ENCODE data around the gene MAML2.

The MAML2 gene

GRCh38 chr11:96092511-96092910, 250.5 kb downstream of the MAML2 start:
- FAIRE-seq, result no peak

DNA sequence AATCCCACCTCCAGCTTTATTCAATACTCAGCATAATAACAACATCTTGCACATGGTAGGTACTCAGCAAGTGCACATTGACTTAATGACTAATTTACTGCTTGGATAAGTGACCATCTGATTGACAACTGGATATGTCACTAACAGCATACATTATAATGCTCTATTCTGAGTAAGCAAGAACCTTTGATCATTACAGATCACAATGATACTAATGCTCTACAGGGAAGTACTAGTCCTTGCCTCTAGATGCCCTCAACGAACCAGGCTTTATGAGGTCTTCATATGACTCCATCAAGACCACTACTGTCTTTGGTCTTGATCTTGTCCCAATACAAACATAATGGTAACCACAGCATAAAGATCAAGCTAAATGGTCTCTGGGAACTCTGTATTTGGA, 251.5 kb downstream of the MAML2 start:
- no peak for FAIRE-seq

GRCh38 chr11:96090711-96091110, 252.3 kb downstream of the MAML2 start:
- no peak for FAIRE-seq

DNA sequence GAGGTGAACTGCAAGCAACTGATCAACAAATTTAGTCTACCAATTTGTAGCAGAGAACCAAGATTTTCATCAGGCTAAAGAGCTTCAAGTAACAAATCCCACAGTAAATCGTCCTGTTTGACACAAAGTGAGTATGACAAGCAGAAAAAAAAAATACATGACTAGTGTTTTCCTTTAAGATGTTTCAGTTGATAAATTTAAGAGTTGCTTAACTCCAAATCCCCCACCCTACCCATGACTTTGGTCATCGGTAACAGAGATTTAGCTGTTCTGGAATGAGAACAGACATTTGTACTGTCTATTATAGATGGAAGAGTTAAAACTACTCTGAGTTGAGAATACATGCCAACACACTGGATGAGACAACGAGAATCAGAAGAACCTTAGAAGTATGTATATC, 254.1 kb downstream of the MAML2 start:
- no peak for FAIRE-seq

- no peak for FAIRE-seq
Observed at GRCh38 chr11:96086111-96086510, 256.9 kb downstream of the MAML2 start.

DNA sequence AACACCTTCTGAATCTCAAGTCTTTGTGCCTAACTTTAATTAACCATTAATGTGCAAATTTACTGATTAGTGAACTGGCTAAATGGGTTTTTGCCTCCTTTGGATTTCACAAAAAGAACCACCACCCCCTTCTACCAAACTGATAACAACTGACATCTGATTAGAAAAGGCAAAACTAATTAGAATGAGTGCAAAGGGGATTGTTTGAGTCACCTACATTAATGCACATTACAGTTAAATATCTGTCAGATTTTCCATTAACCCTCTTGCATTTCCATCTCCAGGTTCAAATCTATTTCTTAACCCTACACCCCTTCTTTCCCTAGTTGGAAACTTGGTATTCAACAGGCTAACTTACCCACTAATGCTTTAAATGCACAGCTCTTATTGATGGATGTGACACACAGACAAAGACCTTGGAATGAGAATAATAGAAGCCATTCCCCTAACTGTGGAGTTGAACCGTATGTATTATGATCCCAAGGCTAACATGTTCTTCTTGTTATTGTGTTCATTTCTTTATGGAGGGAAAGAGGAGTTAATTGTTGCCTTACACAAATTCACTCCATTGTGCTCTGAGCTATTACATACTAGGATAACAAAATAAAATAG, 257.6 kb downstream of the MAML2 start:
- FAIRE-seq, result no peak

GRCh38 chr11:96084610-96085318, 258.2 kb downstream of the MAML2 start:
- FAIRE-seq, result no peak

- no peak for FAIRE-seq
Observed at GRCh38 chr11:96082936-96083335, 260.1 kb downstream of the MAML2 start.

GRCh38 chr11:96082002-96082899, 260.7 kb downstream of the MAML2 start:
- FAIRE-seq, result no peak

GRCh38 chr11:96081561-96081960, 261.4 kb downstream of the MAML2 start:
- no peak for FAIRE-seq

- no peak for FAIRE-seq
Observed at GRCh38 chr11:96079691-96080090, 263.3 kb downstream of the MAML2 start.

DNA sequence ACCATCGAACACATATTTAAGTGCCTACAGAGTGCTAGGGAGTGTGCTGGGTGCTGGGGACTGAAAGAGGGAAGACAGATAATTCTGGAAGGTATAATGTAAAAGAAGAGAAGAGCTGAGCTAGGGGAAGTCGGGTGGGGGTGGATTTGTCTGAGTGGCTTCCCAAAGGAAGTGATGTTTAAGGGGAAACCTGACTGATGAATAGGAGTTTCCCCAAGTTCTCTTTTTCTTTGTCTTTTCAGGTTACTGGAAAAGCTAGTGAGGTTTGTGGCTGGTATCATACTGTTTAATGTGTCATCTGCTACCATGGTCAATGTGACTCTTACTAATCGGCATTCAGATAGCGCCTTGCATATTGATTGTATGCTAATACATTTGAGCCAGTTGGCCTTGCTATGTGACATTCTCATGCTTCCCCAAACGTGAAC, 267.4 kb downstream of the MAML2 start:
- no peak for FAIRE-seq

GRCh38 chr11:96074551-96075310, 268.3 kb downstream of the MAML2 start:
- FAIRE-seq, result no peak

DNA sequence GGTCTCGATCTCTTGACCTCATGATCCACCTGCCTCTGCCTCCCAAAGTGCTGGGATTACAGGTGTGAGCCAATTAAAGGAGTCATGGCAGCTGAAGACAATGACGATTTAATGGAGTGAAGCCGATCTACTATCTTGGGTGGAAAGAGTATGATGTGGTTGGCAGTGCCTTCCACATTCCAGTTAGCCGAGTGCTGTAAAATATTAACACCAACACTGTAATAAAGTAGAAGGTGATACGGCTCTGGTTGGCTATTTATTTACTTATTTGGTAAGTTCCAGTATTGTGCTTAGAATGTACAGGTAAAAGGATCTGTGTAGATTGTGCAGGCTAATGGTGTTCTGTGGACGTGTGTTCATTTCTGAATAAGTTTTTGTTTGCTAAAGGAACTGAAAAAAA, 269.5 kb downstream of the MAML2 start:
- no peak for FAIRE-seq

DNA sequence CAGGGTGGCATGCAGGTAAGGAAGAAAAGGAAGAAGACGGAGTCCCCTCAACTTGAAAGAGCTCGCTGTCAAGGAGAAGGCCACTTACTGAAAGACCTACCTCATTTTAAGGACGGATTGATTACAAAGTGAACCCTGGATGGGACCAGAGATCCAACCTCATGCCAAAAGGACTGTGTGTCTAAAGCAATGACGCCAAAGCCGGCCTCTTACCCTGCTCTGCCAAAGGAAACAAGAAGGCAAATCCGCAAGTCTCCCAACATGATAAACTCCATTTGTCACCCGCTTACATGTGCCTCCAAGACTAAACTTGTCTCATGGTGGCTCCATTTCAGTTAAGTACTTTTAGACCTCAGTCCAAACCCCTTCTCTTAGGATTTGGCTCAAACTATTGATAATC, 270.4 kb downstream of the MAML2 start:
- no peak for FAIRE-seq

- FAIRE-seq, result no peak
Observed at GRCh38 chr11:96070453-96070852, 272.5 kb downstream of the MAML2 start.

DNA sequence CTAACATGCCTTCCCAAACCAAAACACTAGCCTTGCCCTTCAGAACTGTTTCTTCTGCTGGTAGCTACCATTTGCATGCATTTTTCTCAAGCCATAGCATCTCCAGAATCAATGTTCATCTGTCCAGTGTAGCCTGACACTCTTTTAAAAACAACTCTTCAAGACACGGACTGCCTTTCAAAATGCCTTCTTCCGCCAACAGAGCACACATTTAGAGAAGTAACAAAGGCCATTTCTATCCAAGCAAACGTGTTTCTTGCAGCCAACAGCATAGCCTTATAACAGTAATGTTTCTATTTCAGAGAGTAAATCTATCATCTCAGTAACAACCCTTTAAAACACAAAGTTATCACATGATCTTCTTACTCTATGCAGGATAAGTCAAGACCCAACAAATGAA, 275.8 kb downstream of the MAML2 start:
- no peak for FAIRE-seq

- no peak for FAIRE-seq
Observed at GRCh38 chr11:96065379-96065778, 277.6 kb downstream of the MAML2 start.

GRCh38 chr11:96063886-96064285, 279.1 kb downstream of the MAML2 start:
- no peak for FAIRE-seq

DNA sequence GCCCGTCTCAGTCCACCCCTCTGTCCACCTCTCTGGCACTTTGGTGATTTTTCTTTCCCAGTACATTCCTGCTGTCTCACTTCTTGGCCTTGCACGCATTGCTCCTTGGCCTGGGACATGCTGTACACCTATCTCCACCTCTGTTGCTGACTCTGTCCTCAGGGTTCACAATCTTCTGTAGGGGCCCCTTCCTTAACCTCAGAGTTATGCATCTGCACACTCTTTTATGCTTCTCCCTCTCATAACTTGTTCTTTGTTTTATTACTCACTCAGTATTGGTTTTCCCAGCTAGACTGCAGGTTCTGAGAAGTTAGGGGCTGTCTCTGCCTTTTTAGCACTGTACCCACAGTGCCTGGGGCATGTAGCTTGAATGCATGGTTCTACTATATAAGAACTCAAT, 279.9 kb downstream of the MAML2 start:
- no peak for FAIRE-seq

DNA sequence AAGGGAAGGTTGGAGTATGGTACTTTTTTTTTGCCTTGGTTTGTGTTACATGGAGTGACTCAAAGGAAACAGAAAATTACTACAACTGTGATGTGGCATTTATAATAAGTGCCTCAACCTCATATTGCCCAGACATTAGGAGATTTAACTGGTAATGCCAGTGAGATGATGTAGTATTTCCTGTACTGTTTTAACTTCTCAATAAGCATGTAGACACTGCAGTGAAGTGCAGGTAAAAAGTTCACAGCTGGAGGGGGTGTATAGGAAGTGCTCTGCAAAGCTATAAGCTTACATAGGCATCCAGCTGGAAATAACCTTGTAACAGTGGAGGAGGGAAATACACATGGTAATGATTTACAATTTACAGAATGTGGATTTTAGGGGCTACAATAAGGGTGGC, 280.9 kb downstream of the MAML2 start:
- no peak for FAIRE-seq

DNA sequence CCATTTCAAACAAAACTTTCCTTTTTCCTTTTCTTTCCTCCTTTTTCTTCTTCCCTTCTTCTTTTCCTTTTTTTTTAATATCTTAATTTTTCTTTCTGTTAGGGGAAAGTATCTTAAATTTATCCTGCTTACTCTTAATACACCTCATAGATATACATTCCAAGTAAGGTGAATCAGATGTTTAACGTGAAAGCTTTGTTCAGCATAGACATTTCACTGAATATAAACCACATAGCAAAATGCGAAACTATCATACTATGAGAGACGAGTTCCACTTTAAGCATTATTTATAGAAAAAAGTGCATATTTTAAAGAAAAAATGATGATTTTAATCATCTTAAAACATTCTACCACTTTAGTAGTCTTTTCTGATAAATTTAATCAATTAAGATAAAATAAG, 281.3 kb downstream of the MAML2 start:
- no peak for FAIRE-seq

DNA sequence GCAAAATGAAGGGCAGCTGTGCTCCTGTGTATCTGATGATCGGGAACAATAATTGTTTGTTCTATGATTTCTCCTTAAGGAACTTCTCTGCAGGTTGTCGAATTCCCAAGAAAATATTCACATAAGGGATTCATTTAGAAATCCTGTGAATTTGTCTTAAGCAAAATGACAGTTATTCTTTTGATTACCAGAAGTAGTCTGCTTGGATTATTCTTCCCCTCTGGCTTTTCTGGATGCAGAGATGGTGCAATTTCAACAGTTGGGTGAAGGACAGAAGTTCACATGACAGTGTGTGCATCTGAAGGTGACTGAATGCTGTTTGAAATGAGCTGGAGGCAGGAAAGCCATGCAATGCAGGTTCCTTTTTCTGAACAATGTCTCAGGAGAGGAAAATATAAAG, 281.9 kb downstream of the MAML2 start:
- FAIRE-seq, result no peak
